Kidney glomerular epithelial cell (primary cell): ENCODE data around the gene CNOT3.

ENCODE experiments used
- DNase-seq: peaks from one replicate; lab custom pipeline; 2025; lab: John Stamatoyannopoulos, UW

Gene CNOT3

DNA sequence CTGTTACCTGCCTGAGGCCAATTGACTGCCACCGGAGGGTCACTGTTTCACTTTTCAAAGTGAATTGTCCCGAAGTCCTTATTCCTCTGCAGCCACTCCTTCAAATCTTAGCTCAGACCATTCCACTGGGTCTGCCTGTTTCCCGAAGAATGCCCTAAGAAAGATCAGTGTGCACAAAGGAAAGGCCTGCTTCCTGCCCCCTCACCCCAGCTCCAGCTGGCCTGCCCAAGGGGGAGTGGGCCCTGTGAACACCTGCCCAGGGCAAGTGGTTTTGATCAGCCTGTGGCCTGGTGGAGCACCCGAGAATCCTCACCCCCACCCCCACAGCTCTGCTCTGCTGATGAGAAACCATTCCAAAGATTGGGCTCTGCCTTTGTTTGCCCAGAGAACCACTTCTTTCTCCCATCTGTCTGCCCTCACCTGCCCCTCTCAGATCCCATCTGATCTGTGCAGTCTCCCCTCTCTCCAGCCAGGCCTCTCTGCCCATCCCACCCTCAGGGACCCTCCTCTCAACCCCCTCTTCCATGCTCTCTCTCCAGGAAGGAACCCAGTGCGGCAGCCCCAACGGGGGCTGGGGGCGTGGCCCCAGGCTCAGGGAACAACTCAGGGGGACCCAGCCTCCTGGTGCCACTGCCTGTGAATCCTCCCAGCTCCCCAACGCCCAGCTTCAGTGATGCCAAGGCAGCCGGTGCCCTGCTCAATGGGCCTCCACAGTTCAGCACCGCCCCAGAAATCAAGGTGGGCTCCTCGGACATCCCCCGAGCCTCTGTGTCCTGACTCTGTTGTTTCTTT is 11.7 kb downstream of the CNOT3 start:
- DNase-seq = no peak

DNA sequence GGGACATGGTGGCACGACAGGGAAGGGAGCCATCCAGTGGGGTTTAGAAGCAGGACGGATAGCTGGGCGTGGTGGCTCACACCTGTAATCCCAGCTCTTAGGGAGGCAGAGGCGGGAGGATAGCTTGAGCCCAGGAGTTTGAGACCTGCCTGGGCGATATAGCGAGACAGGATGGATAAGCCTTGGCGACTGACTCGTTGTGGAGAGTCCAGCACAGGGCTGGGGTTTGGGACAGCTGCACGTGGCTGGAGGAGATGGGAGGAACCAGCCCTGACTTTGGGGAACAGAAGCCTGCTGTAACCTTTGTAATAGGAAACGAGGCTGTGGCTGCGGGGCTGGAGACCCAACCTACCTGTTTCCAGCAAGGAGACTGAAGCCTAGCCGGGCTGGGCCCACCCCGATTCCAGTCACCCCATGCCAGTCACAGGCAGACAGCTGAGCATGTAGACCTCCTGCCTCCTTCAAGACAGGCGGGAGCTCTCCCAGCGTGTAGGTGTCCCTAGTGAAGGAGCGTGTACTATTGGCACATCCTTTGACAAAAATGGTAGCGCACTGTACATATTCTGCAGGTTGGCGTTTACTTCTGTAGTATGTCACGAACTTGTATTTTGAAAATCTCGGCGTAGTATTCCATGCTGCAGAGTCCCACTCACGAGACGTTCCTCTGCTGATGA is 13.9 kb downstream of the CNOT3 start:
- DNase-seq = no peak

DNA sequence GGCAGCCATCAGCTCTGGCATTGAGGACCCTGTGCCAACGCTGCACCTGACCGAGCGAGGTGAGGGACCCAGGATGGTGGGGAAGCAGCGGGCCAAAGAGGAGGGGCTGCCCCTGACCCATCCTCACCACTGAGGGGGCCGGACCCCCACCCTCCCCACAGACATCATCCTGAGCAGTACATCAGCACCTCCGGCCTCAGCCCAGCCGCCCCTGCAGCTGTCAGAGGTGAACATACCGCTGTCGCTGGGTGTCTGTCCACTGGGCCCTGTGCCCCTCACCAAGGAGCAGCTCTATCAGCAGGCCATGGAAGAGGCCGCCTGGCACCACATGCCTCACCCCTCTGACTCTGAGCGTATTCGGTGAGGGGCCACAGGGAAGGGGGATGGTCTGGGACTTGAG is 14.7 kb downstream of the CNOT3 start:
- no peak for DNase-seq

- no peak for DNase-seq
Measured at GRCh38 chr19:54152878-54153524, 15.4 kb downstream of the CNOT3 start.

DNA sequence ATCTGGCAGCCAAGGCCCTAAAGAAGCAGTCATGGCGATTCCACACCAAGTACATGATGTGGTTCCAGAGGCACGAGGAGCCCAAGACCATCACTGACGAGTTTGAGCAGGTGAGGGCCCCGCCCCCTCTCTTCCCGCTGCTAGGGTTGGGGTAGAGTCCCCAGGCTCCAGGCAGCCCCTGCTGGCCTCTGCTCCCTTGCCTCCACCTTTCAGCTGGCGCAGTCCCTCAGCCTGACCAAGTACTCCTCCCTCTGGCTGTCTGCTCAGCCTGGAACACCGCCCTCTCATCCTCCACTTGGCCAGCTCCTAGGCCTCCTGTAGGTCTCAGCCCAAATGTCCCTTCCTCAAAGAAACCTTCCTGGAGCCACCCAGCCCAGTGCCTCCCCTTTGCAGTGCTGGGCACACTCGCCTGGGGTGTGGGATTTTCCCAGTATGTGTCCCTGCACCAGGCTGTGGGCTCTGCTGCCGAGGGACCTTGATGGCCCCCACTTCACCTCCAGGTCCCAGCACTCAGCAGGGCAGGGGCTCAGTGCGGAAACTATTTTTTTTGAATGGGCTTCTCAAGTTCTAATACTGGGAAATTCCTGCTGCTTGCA is 16.3 kb downstream of the CNOT3 start:
- no peak for DNase-seq

DNA sequence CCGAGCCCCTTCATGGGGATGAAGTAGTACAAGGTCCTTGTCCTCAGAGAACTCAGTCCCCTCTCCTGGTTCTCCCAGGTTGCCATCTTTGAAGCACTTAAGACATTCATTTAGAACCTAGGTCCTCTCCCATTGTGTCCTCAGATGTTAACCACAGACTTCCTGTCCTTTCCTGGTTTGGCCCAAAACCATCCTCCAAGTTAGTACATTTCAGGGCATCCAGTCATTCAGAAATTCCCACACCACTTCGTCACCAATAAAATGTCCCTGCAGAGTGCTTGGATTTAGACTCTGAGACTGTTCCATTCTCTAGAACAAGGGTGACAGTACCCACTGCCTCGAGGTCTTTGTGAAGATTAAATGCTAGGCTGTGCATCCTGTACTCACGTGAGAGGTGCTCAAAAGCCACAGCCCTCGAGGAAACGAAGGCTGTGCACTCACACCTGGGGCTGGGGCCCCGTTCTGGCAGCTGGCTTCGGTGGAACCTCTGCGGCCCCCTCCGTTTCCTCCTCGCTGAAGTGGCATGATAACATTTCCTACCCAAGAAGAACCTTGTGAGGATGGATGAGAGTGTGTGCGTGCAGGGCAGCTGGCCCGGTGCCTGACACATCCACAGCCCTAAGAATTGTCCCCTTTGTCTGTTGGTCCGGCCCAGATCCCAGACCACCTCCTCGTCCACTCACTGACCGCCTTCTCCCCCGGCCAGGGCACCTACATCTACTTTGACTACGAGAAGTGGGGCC is 17.2 kb downstream of the CNOT3 start:
- no peak for DNase-seq

GRCh38 chr19:54155694-54156093 is 18.1 kb downstream of the CNOT3 start:
- DNase-seq = no peak

DNA sequence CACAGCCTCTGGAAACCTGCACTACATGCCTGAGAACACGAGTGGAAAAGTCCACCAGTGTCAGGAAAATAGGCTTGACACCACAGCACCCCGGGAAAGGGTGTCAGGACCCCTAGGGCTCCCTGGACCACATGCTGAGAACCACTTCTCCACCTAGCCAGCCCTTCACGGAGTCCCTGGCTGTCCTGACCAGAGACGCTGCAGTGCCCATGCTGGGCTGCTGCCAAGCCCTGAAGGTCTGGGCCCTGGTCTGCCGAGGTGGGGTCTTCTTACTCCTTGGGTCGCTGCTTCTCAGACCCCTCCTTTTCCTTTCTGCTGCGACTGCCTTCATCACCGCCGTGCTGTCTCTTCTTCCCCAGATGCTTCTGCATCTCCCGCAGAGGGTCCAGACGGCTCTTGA is 18.9 kb downstream of the CNOT3 start:
- no peak for DNase-seq

- no peak for DNase-seq
Measured at GRCh38 chr19:54156953-54157352, 19.4 kb downstream of the CNOT3 start.

GRCh38 chr19:54158812-54159351 is 21.3 kb downstream of the CNOT3 start:
- no peak for DNase-seq

- peak; percentile 100 for DNase-seq
Measured at GRCh38 chr19:54159352-54160181, 22.0 kb downstream of the CNOT3 start, which contains the start of gene LENG1. Gene LENG1 (minus strand): TSS chr19:54159721. CDS start chr19:54159695, 26 bp downstream.

DNA sequence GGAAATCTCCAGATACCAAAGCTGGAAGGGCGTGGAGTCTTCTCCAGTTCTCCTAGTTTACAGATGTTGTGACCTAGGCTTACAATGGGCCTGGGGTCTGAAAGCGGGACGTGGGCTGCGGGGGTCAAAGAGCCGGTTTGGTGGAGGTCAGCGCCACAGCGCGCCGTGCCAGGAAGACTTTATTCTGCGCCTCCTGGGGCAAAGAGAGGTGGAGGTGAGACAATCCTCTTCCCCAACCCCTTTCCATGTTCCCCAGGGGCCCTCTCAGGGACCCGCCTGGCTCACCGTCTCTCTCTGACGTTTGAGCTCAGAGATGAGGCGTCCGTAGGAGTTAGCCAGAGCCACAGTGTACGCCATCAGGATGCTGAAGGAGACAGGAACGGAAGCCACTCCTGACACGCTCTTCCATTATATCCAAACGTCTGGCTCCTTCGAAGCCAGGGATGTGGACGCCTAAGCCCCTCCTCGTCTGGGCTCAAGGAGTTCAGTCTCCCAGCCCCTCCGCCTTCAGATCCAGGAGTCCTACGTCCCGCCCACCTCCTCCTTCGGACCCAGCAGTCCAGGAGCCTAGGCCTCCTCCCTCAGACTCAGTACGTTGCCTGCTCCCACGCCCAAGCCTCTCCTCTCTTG is 22.7 kb downstream of the CNOT3 start:
- no peak for DNase-seq

DNA sequence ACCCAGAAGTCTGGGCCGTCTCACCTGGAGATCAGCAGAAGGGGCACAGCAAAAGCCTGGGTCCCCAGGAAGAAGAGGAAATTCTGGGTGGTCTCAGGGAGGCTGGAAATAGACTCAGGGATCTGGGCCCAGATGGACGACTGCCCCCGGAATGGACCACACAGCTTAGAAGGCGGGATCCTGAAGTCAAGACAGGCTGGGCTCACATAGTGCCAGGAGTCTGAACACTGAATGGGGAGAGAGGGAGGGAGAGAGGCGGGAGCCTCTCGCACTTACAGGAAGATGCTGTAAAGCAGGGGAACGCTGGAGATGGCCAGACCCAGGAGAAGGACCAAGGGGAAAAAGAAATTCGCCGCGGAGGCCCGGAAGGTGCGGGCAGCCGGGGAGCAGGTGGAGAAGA is 23.3 kb downstream of the CNOT3 start:
- DNase-seq = no peak

GRCh38 chr19:54162241-54162805 is 24.8 kb downstream of the CNOT3 start:
- DNase-seq = no peak

DNA sequence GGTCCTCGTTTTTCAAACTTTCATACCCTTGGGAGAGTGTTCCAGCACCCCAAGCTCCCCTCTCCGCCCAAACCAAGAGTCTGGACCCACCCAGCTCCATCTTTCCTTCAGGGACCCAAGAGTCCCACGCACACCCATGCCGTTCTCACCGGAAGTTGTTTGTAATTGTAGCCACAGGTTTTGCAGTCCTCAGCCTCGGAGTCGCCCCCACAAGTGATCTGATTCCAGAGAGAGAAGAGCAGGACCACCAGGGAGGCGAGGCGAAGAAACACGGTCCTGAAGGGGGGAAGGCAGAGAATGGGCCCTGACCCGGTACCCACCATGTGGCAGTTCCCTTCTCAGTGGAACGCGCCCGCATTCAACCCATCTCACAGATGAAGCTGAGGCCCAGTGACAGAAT is 25.3 kb downstream of the CNOT3 start:
- DNase-seq = no peak

- DNase-seq = no peak
Measured at GRCh38 chr19:54164369-54165068, 27.0 kb downstream of the CNOT3 start.

DNA sequence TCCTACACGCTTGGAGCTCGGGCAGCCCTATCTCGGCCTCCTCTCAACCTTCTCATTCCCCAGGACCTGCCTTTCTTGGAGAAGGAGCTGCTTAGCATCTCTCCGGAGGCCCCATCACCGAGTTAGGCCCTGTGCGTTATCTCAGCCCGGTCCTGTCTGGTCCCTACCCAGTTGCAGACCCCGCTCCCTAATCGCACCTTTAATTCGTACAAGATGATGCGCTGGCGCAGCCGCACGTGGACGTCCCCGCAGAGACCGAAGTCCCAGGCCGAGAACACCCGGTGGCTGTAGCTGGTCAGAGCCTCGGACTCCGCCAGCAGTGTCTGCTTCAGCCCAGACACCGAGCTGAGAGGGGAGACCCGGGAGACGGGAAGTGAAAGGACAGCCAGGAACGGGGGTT is 27.7 kb downstream of the CNOT3 start:
- DNase-seq = no peak

GRCh38 chr19:54168174-54168917 is 30.8 kb downstream of the CNOT3 start:
- DNase-seq = peak; percentile 61
